NT2/D1 (cell line): Measurements from ENCODE around the gene PKN2.

Experiments used
- SUZ12 ChIP-seq: IDR thresholded peaks from 2 replicates; pipeline ENCODE4 v1.6.1; 2011; ENCODE audit not compliant: insufficient read length, insufficient read depth; ENCODE audit errors: extremely low read depth
- YY1 ChIP-seq: IDR thresholded peaks from 2 replicates; pipeline ENCODE4 v1.6.1; 2011; ENCODE audit not compliant: insufficient read length, insufficient read depth

DNA sequence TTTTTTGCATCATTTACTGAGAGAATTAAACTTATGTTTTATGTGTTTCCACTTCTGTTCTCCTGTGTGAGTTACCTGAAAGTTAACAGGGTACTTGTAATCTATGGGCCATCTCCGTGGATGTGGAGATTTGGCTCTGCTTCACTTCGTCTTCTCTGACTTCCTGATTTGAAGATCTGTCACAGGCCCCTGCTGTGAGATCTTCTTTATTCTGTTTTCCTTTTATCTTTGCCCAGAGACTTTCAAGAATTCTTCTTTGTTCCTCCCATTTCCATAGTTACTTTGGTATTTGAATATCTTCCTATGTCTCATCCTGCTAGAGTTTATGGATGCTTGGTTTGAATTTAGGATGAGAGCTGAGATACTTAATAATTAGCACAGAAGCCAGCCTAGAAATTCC is 35.4 kb upstream of the PKN2 start:
- TF ChIP-seq YY1 (no peak), SUZ12 (no peak)
